ENCODE measurements around the gene MED1.
"Not testable (repeated sequence)": the region's sequence is repeated elsewhere in the genome, so short reads cannot be mapped to it uniquely, and the experiment has no call there.

MED1 gene, protein sequence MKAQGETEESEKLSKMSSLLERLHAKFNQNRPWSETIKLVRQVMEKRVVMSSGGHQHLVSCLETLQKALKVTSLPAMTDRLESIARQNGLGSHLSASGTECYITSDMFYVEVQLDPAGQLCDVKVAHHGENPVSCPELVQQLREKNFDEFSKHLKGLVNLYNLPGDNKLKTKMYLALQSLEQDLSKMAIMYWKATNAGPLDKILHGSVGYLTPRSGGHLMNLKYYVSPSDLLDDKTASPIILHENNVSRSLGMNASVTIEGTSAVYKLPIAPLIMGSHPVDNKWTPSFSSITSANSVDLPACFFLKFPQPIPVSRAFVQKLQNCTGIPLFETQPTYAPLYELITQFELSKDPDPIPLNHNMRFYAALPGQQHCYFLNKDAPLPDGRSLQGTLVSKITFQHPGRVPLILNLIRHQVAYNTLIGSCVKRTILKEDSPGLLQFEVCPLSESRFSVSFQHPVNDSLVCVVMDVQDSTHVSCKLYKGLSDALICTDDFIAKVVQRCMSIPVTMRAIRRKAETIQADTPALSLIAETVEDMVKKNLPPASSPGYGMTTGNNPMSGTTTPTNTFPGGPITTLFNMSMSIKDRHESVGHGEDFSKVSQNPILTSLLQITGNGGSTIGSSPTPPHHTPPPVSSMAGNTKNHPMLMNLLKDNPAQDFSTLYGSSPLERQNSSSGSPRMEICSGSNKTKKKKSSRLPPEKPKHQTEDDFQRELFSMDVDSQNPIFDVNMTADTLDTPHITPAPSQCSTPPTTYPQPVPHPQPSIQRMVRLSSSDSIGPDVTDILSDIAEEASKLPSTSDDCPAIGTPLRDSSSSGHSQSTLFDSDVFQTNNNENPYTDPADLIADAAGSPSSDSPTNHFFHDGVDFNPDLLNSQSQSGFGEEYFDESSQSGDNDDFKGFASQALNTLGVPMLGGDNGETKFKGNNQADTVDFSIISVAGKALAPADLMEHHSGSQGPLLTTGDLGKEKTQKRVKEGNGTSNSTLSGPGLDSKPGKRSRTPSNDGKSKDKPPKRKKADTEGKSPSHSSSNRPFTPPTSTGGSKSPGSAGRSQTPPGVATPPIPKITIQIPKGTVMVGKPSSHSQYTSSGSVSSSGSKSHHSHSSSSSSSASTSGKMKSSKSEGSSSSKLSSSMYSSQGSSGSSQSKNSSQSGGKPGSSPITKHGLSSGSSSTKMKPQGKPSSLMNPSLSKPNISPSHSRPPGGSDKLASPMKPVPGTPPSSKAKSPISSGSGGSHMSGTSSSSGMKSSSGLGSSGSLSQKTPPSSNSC (N-terminal part only)

DNA sequence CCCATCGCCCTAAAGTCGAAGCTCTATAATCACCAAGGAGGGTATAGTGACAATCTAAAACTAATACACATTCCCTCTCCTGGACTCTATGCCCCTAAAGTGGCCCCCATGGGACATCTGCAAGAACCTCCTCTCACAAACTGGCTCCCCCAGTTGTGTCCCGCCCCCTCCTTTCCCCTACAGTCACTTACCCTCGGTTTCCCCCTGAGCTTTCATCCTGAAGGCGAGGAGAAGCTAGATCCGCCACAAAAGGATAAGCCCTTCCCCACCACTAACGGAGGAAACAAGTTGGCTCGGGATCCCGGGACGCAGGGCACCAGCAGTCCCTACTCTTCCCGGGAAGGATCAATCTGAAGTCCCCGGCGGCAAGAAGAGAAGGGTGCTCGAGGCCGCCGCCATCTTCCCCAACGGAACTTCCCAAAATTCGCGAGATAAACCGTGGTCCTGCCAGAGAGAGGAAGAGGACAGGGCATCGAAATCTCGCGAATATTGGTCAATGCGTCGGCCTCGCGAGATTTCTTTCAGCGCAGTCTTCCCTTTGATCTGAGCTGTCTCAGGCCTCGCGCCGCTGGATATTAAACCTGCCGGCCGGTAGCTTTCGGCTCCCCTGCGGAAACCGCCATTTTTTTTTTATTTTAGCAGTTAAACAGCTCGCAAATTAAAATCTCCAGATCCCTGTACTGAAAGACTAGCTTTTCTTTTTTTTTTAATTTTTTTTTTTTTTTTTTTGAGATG, at the start of gene MED1:
TSS of gene MED1 (minus strand) at position 417 of the 735 bp plus-strand sequence. CDS start at position 216, 201 bp downstream.
- FAIRE-seq, result no peak

DNA sequence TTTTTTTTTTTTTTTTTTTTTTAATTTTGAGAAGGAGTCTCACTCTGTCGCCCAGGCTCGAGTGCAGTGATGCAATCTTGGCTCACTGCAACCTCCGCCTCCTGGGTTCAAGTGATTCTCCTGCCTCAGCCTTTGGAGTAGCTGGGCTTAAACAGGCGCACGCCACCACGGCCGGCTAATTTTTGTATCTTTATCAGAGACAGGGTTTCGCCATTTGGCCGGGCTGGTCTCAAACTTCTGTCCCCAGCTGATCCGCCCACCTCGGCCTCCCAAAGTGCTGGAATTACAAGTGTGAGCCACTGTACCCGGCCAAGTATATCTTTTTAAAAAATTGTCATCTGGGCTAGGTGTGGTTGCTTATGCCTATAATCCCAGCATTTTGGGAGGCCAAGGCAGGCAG, 45.9 kb upstream of the MED1 start:
- FAIRE-seq; DNase-seq (ENCODE audit: insufficient read length, low spot score): not testable (repeated sequence)

More for the DNA sequence above, at the start of gene MED1:
- peak; percentile 88 for DNase-seq (ENCODE audit: insufficient read length, low spot score)
- TF ChIP-seq, protein P1, sequence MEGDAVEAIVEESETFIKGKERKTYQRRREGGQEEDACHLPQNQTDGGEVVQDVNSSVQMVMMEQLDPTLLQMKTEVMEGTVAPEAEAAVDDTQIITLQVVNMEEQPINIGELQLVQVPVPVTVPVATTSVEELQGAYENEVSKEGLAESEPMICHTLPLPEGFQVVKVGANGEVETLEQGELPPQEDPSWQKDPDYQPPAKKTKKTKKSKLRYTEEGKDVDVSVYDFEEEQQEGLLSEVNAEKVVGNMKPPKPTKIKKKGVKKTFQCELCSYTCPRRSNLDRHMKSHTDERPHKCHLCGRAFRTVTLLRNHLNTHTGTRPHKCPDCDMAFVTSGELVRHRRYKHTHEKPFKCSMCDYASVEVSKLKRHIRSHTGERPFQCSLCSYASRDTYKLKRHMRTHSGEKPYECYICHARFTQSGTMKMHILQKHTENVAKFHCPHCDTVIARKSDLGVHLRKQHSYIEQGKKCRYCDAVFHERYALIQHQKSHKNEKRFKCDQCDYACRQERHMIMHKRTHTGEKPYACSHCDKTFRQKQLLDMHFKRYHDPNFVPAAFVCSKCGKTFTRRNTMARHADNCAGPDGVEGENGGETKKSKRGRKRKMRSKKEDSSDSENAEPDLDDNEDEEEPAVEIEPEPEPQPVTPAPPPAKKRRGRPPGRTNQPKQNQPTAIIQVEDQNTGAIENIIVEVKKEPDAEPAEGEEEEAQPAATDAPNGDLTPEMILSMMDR (IDR thresholded peaks at IDR 0.05; ENCODE audit: insufficient read depth, missing control alignments), result no peak

GRCh38 chr17:39487946-39488345, 36.9 kb upstream of the MED1 start:
- DNase-seq (ENCODE audit: insufficient read length, low spot score) (no peak), FAIRE-seq (no peak)
- TF ChIP-seq, protein P1 (IDR thresholded peaks at IDR 0.05; ENCODE audit: insufficient read depth, missing control alignments), result no peak

- DNase-seq (ENCODE audit: insufficient read length, low spot score); FAIRE-seq: not testable (repeated sequence)
These were observed 36.4 kb upstream of the MED1 start for GRCh38 chr17:39487490-39487889.

DNA sequence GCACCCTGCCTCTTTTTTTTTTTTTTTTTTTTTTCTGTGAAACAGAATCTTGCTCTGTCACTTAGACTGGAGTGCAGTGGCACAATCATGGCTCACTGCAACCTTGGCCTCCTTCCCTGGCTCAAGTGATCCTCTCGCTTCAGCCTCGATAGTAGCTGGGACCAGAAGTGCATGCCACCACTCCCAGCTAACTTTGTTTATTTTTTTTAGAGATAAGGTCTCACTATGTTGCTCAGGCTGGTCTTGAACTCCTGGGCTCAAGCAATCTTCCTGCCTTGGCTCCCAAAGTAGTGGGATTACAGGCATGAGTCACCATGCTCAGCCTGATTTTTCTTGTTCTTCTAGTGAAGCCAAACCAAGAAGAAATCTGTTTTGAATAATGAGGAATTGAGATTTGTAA, 35.2 kb upstream of the MED1 start:
- FAIRE-seq, result no peak
- TF ChIP-seq, protein P1 (IDR thresholded peaks at IDR 0.05; ENCODE audit: insufficient read depth, missing control alignments), result no peak
- no peak for DNase-seq (ENCODE audit: insufficient read length, low spot score)

- TF ChIP-seq, protein P1 (IDR thresholded peaks at IDR 0.05; ENCODE audit: insufficient read depth, missing control alignments), result no peak
- FAIRE-seq (no peak), DNase-seq (ENCODE audit: insufficient read length, low spot score) (no peak)
These were observed 34.5 kb upstream of the MED1 start for GRCh38 chr17:39485555-39485954.

- no peak for FAIRE-seq
- no peak for DNase-seq (ENCODE audit: insufficient read length, low spot score)
- TF ChIP-seq, protein P1 (IDR thresholded peaks at IDR 0.05; ENCODE audit: insufficient read depth, missing control alignments), result no peak
These were observed 33.1 kb upstream of the MED1 start for GRCh38 chr17:39484178-39484577.
